Measurements from ENCODE around the gene EMID1.

DNA sequence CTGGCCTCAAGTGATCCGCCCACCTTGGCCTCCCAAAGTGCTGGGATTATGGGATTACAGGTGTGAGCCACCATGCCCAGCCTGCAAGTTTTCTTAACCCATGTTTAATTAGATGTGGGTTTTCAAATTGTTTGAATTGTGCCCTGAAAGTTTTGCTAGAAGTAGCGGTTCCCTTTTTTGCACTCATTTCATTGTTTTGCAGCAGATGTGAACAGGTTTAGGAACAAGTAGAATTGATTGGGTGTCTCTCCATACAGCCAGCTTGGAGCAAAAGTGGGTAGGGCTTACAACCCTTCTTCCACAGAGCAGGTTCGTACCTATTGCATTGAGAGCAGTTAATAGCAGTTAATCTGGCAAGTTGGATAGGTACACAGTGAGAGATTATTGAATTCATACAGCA, 78.5 kb downstream of the EMID1 start:
- no peak for TF ChIP-seq TEAD4 (CRISPR knock-in tag; IDR thresholded peaks at IDR 0.05)
- TF ChIP-seq CTCF (IDR thresholded peaks at IDR 0.05) = no peak
- TF ChIP-seq CREB1 (CRISPR knock-in tag; IDR thresholded peaks at IDR 0.05) = no peak
- TF ChIP-seq PRRX2 (CRISPR knock-in tag; IDR thresholded peaks at IDR 0.05) = no peak
- no peak for TF ChIP-seq E2F5 (CRISPR knock-in tag; IDR thresholded peaks at IDR 0.05)
- TF ChIP-seq NFATC4 (CRISPR knock-in tag; IDR thresholded peaks at IDR 0.05) = no peak
- TF ChIP-seq, protein P1, sequence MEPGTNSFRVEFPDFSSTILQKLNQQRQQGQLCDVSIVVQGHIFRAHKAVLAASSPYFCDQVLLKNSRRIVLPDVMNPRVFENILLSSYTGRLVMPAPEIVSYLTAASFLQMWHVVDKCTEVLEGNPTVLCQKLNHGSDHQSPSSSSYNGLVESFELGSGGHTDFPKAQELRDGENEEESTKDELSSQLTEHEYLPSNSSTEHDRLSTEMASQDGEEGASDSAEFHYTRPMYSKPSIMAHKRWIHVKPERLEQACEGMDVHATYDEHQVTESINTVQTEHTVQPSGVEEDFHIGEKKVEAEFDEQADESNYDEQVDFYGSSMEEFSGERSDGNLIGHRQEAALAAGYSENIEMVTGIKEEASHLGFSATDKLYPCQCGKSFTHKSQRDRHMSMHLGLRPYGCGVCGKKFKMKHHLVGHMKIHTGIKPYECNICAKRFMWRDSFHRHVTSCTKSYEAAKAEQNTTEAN (CRISPR knock-in tag; IDR thresholded peaks at IDR 0.05) = no peak
- TF ChIP-seq ZNF416 (CRISPR knock-in tag; IDR thresholded peaks at IDR 0.05) = no peak
- no peak for TF ChIP-seq ETV6 (CRISPR knock-in tag; IDR thresholded peaks at IDR 0.05)
- no peak for TF ChIP-seq JUN (CRISPR knock-in tag; IDR thresholded peaks at IDR 0.05)
- TF ChIP-seq, protein P2, sequence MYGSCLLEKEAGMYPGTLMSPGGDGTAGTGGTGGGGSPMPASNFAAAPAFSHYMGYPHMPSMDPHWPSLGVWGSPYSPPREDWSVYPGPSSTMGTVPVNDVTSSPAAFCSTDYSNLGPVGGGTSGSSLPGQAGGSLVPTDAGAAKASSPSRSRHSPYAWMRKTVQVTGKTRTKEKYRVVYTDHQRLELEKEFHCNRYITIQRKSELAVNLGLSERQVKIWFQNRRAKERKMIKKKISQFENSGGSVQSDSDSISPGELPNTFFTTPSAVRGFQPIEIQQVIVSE (CRISPR knock-in tag; IDR thresholded peaks at IDR 0.05; ENCODE audit: borderline replicate concordance) = no peak

Measured in WTC11 (cell line).